D341Med (cell line): ENCODE data around the gene ARPP21.
"Not testable (repeated sequence)": the region's sequence is repeated elsewhere in the genome, so short reads cannot be mapped to it uniquely, and the experiment has no call there.

Source experiments
- DNase-seq: peaks from one replicate; pipeline ENCODE4 v3.0.0; 2012; ENCODE audit warnings: low spot score

The ARPP21 gene

GRCh38 chr3:35639254-35640186 is at the start of gene ARPP21:
ARPP21 (plus strand) TSS chr3:35639525; CDS start chr3:35681752, 42,227 bp downstream.
- DNase-seq: peak; percentile 82

GRCh38 chr3:35592589-35593295 is 46.6 kb upstream of the ARPP21 start:
- no peak for DNase-seq

- no peak for DNase-seq
Observed at GRCh38 chr3:35594739-35595138, 44.6 kb upstream of the ARPP21 start.

- DNase-seq: no peak
Observed at GRCh38 chr3:35596335-35596995, 42.9 kb upstream of the ARPP21 start.

- DNase-seq: no peak
Observed at GRCh38 chr3:35597490-35597889, 41.8 kb upstream of the ARPP21 start.

- DNase-seq: no peak
Observed at GRCh38 chr3:35598804-35599203, 40.5 kb upstream of the ARPP21 start.

GRCh38 chr3:35601959-35602358 is 37.4 kb upstream of the ARPP21 start:
- no peak for DNase-seq

- DNase-seq: no peak
Observed at GRCh38 chr3:35602395-35602936, 36.9 kb upstream of the ARPP21 start.

- DNase-seq: no peak
Observed at GRCh38 chr3:35616346-35616745, 23.0 kb upstream of the ARPP21 start.

- DNase-seq: no peak
Observed at GRCh38 chr3:35617370-35617769, 22.0 kb upstream of the ARPP21 start.

GRCh38 chr3:35620238-35620637 is 19.1 kb upstream of the ARPP21 start:
- DNase-seq: not testable (repeated sequence)

GRCh38 chr3:35624698-35625097 is 14.6 kb upstream of the ARPP21 start:
- no peak for DNase-seq

- no peak for DNase-seq
Observed at GRCh38 chr3:35633332-35634124, 5.8 kb upstream of the ARPP21 start.

- no peak for DNase-seq
Observed at GRCh38 chr3:35635407-35635806, 3.9 kb upstream of the ARPP21 start.

- no peak for DNase-seq
Observed at GRCh38 chr3:35635926-35636683, 3.2 kb upstream of the ARPP21 start.

- no peak for DNase-seq
Observed at GRCh38 chr3:35638251-35638979, 910 bp upstream of the ARPP21 start.

GRCh38 chr3:35638980-35639253 is 408 bp upstream of the ARPP21 start:
- no peak for DNase-seq

- no peak for DNase-seq
Observed at GRCh38 chr3:35640190-35641165, 1.2 kb downstream of the ARPP21 start.

- no peak for DNase-seq
Observed at GRCh38 chr3:35641331-35641730, 2.0 kb downstream of the ARPP21 start.
